ENCODE measurements around the gene ANKFN1.

The ANKFN1 gene

DNA sequence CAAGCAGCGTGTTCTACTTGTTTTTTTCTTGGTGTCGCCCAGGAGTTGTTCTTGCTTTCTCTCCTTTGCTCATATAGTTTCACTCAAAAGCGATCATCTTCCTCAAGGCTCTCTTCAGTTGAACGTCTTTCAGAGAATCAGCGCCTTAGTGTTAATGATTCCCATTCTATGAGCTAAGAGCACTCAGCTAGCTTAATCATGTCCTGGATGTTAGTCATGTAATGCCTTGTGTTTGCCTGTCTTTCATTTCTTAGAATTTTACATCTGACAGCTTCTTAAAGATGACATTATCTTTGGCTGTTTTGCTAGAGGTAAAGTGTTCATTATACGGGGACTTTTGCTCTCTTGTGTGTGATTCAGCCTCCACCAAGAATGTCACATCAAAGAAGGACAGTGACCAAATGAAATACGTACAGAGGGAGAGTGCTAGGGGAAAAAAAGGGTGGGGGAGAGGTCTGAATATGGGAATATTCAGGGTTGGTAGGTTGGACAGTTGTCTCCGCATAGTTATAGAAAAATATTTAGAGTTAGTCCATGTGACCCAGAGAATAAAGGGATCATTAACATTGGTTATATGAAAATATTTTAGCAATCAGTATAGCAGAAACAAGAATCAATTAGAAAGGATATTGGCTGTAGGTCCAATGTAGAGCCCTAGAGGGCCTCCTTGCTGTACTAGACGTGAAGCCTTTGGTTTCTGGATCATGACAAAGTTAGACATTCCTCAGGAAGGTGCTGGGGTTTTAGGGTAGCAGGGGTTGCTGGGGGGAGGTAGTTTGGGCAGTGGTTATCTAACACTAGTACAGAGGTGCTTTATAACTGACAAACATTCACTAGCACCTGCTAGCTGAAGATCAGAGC is 31.9 kb upstream of the ANKFN1 start:
- Histone ChIP-seq H3K9me2 (replicated peaks; ENCODE audit: insufficient read depth, low read length) (no peaks in the 10 kb centered on the region; the same call in 1 of the 2 replicates), H3K27ac (ENCODE audit: low read depth, low read length) (no peak overlapping the region), H3K9ac (ENCODE audit: low read length) (no peak overlapping the region), H3K27me3 (ENCODE audit: low read length) (no peaks in the 10 kb centered on the region), H3K4me3 (ENCODE audit: insufficient read depth, low read length, poor library complexity, severe bottlenecking) (no peak overlapping the region), H4K20me1 (ENCODE audit: low read depth, low read length) (no peaks in the 10 kb centered on the region), H3K79me2 (ENCODE audit: insufficient read depth, low read length) (no peaks in the 10 kb centered on the region), H2AFZ (ENCODE audit: low read depth, low read length, severe bottlenecking) (no peak overlapping the region), H3F3A (ENCODE audit: insufficient read depth) (no peaks in the 10 kb centered on the region), H3K4me2 (ENCODE audit: low read depth, low read length, poor library complexity, severe bottlenecking) (no peak overlapping the region), H3K9me3 (ENCODE audit: insufficient read depth, low read length) (no peaks in the 10 kb centered on the region), H3K36me3 (ENCODE audit: low read length) (no peaks in the 10 kb centered on the region)
- TF ChIP-seq, protein P1, sequence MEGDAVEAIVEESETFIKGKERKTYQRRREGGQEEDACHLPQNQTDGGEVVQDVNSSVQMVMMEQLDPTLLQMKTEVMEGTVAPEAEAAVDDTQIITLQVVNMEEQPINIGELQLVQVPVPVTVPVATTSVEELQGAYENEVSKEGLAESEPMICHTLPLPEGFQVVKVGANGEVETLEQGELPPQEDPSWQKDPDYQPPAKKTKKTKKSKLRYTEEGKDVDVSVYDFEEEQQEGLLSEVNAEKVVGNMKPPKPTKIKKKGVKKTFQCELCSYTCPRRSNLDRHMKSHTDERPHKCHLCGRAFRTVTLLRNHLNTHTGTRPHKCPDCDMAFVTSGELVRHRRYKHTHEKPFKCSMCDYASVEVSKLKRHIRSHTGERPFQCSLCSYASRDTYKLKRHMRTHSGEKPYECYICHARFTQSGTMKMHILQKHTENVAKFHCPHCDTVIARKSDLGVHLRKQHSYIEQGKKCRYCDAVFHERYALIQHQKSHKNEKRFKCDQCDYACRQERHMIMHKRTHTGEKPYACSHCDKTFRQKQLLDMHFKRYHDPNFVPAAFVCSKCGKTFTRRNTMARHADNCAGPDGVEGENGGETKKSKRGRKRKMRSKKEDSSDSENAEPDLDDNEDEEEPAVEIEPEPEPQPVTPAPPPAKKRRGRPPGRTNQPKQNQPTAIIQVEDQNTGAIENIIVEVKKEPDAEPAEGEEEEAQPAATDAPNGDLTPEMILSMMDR (IDR thresholded peaks at IDR 0.05; ENCODE audit: insufficient read depth, low read length, poor library complexity, severe bottlenecking), result no peak
- no peak for TF ChIP-seq EZH2phosphoT487 (conservative IDR thresholded peaks at IDR 0.05; ENCODE audit: low read length)

DNA sequence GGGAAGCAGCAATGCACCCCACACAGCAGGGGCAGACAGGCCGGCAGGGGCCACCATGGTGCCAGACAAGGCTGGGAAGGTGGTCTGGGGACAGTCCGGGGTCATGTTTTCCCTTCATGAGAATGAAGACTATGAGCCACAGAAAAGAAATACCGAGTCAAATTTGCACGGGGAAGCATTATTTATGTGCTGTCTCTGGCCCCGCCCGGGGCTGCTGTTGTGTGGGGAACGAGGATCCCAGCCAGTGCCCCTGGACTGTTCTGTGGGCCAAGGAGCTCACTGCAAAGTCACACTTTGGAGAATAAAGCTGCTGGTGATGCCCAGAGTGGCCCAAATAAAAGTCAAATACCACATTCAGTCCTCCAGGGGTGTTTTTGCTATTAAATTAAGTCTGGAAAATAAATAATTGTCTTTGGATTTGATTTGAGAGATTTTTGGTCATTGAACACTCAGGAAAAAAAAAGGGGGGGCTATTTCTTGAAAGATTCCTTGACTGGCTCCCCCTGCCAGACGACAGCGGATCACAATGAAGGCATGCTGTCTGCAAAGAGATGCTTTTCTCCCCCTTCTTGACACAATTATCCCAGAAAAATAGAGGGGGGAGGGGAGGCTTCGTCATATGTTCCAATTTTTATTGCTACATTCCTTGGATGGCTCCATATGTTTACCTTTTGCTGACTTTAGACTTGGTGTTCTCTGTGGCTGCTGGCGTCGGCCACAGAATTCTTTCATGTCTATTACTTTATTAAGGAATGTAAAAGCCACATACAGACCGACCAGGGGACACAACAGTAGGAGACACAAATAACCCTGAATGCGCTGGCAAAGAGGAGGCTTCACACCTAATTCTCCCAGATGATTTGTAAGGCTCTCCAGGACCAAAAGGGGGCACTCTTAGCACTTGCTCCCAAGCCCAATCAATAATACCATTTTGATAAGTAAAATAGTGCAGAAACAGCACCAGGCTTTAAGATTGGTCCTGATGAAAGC is 27.1 kb upstream of the ANKFN1 start:
- no peaks in the 10 kb centered on the region for H3K36me3 ChIP-seq (ENCODE audit: low read length)
- no peak overlapping the region for H2AFZ ChIP-seq (ENCODE audit: low read depth, low read length, severe bottlenecking)
- no peaks in the 10 kb centered on the region for H3F3A ChIP-seq (ENCODE audit: insufficient read depth)
- TF ChIP-seq, protein P1 (IDR thresholded peaks at IDR 0.05; ENCODE audit: insufficient read depth, low read length, poor library complexity, severe bottlenecking), result no peak
- no peak for TF ChIP-seq EZH2phosphoT487 (conservative IDR thresholded peaks at IDR 0.05; ENCODE audit: low read length)
- no peak overlapping the region for H3K4me2 ChIP-seq (ENCODE audit: low read depth, low read length, poor library complexity, severe bottlenecking)
- no peaks in the 10 kb centered on the region for H3K9me3 ChIP-seq (ENCODE audit: insufficient read depth, low read length)
- no peak overlapping the region for H3K4me3 ChIP-seq (ENCODE audit: insufficient read depth, low read length, poor library complexity, severe bottlenecking)
- H3K79me2 ChIP-seq (ENCODE audit: insufficient read depth, low read length), result no peaks in the 10 kb centered on the region
- no peak overlapping the region for H3K27ac ChIP-seq (ENCODE audit: low read depth, low read length)
- no peak overlapping the region for H3K9ac ChIP-seq (ENCODE audit: low read length)
- H4K20me1 ChIP-seq (ENCODE audit: low read depth, low read length), result no peaks in the 10 kb centered on the region
- no peaks in the 10 kb centered on the region; the same call in 1 of the 2 replicates for H3K9me2 ChIP-seq (replicated peaks; ENCODE audit: insufficient read depth, low read length)
- H3K27me3 ChIP-seq (ENCODE audit: low read length), result no peaks in the 10 kb centered on the region

DNA sequence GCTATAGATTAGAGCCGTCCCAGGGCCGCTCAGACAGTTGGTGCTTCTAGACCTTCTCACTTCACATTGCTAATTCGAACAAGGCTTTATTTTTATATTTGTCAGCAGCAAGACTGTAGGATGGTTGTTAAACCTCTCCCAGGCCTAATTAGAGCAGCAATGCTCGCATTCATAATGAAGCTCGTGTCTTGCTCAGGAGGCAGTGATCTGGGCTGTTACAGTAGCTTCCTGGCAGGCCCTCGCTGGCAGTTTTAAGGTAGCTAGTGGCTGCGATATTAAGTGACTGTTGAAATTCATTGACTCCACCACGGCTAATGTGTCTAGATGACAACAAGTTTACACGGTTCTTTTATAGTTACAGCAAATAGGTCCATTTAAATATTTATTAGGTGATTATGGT is 23.2 kb upstream of the ANKFN1 start:
- Histone ChIP-seq H2AFZ (ENCODE audit: low read depth, low read length, severe bottlenecking) (no peak overlapping the region), H3K4me2 (ENCODE audit: low read depth, low read length, poor library complexity, severe bottlenecking) (no peak overlapping the region), H3F3A (ENCODE audit: insufficient read depth) (no peaks in the 10 kb centered on the region), H3K9ac (ENCODE audit: low read length) (no peak overlapping the region), H4K20me1 (ENCODE audit: low read depth, low read length) (no peaks in the 10 kb centered on the region), H3K9me3 (ENCODE audit: insufficient read depth, low read length) (no peaks in the 10 kb centered on the region), H3K36me3 (ENCODE audit: low read length) (no peaks in the 10 kb centered on the region), H3K9me2 (replicated peaks; ENCODE audit: insufficient read depth, low read length) (no peaks in the 10 kb centered on the region), H3K4me3 (ENCODE audit: insufficient read depth, low read length, poor library complexity, severe bottlenecking) (no peak overlapping the region), H3K27ac (ENCODE audit: low read depth, low read length) (no peak overlapping the region), H3K79me2 (ENCODE audit: insufficient read depth, low read length) (no peaks in the 10 kb centered on the region), H3K27me3 (ENCODE audit: low read length) (no peaks in the 10 kb centered on the region)
- TF ChIP-seq EZH2phosphoT487 (conservative IDR thresholded peaks at IDR 0.05; ENCODE audit: low read length), result no peak
- TF ChIP-seq, protein P1 (IDR thresholded peaks at IDR 0.05; ENCODE audit: insufficient read depth, low read length, poor library complexity, severe bottlenecking), result no peak

Measured in SU-DHL-6 (cell line).